Esophagus (tissue), 2 donors: ENCODE results near the gene DHX8. TPM values are rescaled to one million over a fixed set of nuclear protein-coding genes. Genes with fewer than 3 reads are reported as not detected.

Source experiments
- H3K27ac ChIP-seq, 2 donors: one replicate each; pipeline ENCODE4 v1.5.1; 2013; ENCODE audit warnings: low read depth in 2 of 2, mild to moderate bottlenecking in 2 of 2, inconsistent platforms in 1 of 2, low read length in 1 of 2, moderate library complexity in 1 of 2
- H3K27me3 ChIP-seq, 2 donors: one replicate each; pipeline ENCODE4 v1.6.1; 2013; ENCODE audit warnings: low read length in 2 of 2, control low read depth in 1 of 2, mild to moderate bottlenecking in 1 of 2; ENCODE audit not compliant: insufficient read depth in 2 of 2, control insufficient read depth in 1 of 2
- H3K36me3 ChIP-seq, 2 donors: one replicate each; pipeline ENCODE4 v1.6.1; 2013; ENCODE audit warnings: low read length in 1 of 2; ENCODE audit not compliant: control insufficient read depth in 2 of 2, insufficient read depth in 2 of 2
- H3K4me1 ChIP-seq, 2 donors: one replicate each; pipeline ENCODE4 v1.6.1; 2013; ENCODE audit warnings: low read length in 1 of 2; ENCODE audit not compliant: control insufficient read depth in 2 of 2, insufficient read depth in 2 of 2
- H3K4me3 ChIP-seq, 2 donors: one replicate each; pipeline ENCODE4 v1.5.1; 2013; ENCODE audit warnings: low read length in 2 of 2, mild to moderate bottlenecking in 2 of 2, low read depth in 1 of 2, moderate library complexity in 1 of 2
- H3K9me3 ChIP-seq, 2 donors: one replicate each; pipeline ENCODE4 v1.6.1; 2013; ENCODE audit warnings: mild to moderate bottlenecking in 2 of 2, low read depth in 1 of 2, low read length in 1 of 2, moderate library complexity in 1 of 2; ENCODE audit not compliant: control insufficient read depth in 2 of 2, insufficient read depth in 1 of 2
- WGBS, 2 donors: extraction: QIAGEN DNeasy Blood & Tissue Kit; methylation state at CpG; one replicate each; pipeline ENCODE4 v1.1.7; 2013; 5-methylcytosine and 5-hydroxymethylcytosine counted together
- polyA plus RNA-seq, 2 donors: library from polyadenylated mRNA; stranded (reverse); fragments of 200-250 nt; gene quantifications; one replicate each; pipeline ENCODE4 v1.2.3, GENCODE V29; 2013
- donor health status: healthy with polysubstance abuse.
- donor health status: Bipolar disorder and iron deficiency.

Gene DHX8
- polyA plus RNA-seq, 2 donors: 18.2 to 21.6 TPM

DNA sequence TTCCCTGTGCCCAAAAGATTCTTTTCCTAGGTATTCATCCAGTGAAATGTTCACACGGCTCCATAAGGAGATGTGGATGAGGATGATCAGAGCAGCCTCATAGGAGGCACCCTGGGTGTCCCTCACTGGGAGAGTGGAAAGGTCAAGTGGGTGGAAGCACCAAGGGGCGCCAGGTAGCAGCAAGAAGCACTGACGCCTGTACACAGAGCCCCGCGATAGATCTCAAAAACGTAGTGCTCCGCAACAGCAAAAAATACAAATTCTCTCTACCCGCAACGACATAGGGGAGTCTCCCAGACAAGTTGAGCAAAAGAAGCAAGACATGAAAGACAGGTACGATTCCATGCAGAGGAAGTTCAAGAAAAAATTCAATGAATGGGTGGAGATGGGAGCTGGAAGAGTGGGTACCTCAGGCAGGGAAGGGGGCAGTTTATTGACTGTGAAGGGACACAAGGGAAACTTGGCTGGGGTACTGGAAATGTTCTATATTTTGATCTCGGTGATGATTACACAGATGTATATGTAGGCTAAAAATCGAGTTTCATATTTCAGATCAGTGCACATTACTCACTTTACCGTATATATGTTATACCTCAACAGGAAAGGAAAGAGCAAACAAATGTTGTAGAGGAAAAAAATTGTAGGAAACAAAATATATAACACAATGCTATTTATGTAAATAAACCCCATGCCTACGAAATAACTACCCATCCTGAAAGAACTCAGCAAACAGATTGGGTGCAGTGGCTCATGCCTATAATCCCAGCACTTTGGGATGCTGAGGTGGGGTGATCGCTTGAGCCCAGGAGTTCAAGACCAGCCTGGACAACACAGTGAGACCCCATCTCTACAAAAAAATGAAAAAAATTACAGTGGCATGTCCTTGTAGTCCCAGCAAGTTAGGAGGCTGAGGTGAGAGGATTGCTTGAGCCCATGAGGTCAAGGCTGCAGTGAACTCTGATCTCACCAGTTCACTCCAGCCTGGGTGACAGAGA is 80.1 kb downstream of the DHX8 start:
- 67 to 72% methylated on average over 15 of the region's 15 CpGs for WGBS, 2 donors
- Histone ChIP-seq H3K4me1 (no peaks in the 10 kb centered on the region), H3K27me3 (no peaks in the 10 kb centered on the region), H3K36me3 (no peaks in the 10 kb centered on the region), H3K27ac (no peak overlapping the region), H3K4me3 (no peak overlapping the region), H3K9me3 (no peaks in the 10 kb centered on the region)

DNA sequence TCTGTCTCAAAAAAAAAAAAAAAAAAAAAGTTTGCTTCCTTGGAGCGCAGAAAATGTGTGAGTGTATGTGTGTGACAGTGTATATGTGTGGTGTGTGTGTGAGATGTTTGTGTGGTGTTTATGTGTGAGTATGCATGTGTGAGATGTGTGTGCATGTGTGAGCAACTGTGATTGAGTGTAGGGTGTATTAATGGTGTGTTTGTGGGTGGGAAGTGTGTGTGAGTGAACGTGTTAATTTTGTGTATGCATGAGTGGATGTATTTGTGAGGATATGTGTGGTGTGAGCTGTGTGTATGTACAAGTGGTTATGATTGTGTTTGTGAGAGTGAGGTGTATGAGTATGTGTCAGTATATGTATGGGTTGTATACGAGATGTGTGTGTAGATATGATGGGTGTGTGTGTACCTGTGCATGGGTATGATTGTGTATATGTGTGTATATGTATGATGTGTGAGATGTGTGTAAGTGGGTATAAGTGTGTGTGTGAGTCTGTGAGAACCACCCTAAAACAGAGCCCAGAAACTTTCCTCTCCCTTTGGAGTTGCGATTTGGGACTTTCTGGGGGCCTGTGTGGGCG is 84.8 kb downstream of the DHX8 start:
- WGBS, 2 donors: 82 to 89% methylated on average over 5 of the region's 5 CpGs
- Histone ChIP-seq H3K27me3 (no peaks in the 10 kb centered on the region), H3K4me1 (no peaks in the 10 kb centered on the region), H3K27ac (no peak overlapping the region), H3K9me3 (no peaks in the 10 kb centered on the region), H3K36me3 (no peaks in the 10 kb centered on the region), H3K4me3 (no peak overlapping the region)

DNA sequence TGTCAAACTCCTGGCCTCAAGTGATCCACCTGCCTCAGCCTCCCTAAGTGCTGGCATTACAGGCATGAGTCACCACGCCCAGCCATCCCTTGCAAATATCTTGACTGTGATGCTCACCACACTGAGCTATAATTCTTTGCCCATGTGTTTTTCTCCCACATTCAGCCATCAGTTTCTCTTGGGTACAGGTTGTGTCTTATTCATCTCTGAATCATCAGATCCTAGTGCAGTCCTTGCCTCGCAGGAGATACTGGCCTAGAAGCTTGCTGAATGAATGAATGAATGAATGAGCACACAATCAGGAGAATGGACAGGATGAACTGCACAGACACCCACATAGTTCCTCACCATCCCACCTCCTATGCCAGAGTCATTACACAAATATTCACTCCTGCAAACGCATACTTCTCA is 86.7 kb downstream of the DHX8 start:
- Histone ChIP-seq H3K36me3 (no peaks in the 10 kb centered on the region), H3K9me3 (no peaks in the 10 kb centered on the region), H3K4me1 (no peaks in the 10 kb centered on the region), H3K27ac (no peak overlapping the region), H3K4me3 (no peak overlapping the region), H3K27me3 (peaks cover 0 to 2% of the 10 kb centered on the region in 2 donors)
- WGBS, 2 donors: 84 to 89% methylated on average over 3 of the region's 3 CpGs

DNA sequence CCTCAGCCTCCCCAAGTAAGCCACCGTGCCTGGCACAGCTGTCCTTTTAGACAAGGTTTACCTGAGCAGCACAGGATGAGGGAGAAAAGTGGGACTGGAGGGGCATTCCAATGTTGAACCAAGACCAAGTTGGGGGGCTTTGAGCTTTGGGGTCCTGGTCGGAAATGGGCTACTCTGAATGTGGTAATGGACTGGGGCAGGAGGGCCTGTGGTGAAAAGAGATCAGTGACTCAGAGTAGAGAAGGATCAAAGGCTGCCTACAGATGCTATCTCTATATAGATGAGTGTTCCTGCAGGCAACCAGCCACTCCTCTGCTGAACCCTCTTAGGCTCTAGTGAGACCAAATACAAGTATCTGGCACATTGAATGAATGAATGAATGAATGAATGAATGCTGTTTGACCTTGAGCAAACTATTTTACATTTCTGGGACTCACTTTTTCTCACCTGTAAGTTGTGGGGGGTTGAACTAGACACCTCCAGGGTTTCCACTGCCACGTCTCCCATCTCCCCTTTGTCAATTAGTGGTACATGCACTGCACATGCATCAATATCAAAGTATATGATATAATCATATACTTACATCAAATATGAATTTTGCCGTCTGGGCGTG is 88.7 kb downstream of the DHX8 start:
- WGBS, 2 donors: 73 to 88% methylated on average over 5 of the region's 5 CpGs
- Histone ChIP-seq H3K4me3 (no peak overlapping the region), H3K36me3 (no peaks in the 10 kb centered on the region), H3K9me3 (no peaks in the 10 kb centered on the region), H3K27me3 (peaks cover 0 to 2% of the 10 kb centered on the region in 2 donors), H3K4me1 (no peaks in the 10 kb centered on the region), H3K27ac (no peak overlapping the region)

DNA sequence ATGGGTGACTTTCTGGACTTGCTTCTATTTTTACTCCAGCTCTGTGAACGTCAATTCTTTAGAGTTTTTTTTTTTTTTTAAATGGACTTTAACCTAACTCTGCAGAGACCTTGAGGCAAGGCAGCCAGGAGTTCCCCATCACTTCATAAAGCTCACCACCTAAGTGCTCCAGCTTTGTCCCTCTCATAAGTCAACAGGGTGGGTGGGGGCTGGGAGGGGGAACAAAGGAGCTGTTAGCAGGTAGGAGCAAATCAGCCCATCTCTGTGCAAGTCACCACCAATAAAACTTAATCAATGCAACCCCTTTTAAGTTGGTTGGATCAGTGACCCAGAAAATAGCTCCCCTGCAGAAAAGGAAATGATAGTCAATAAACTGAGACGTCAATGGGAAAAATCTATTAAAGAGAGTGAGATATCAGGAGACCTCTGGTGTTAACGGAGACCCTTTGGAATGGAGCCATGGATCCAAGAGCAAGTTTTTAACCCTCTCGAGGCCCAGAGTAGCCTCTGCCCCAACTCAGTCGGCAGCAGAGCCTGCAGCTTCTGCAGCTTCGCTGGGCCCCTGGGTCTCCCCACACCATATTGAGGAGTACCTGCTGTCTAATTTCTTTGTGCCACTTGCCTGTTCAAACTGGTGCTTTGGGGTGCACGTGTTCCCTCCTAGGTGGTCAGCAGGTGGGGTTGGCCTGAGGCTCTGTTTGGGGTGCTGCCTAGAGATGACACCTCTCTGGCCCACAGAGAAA is 90.0 kb downstream of the DHX8 start:
- no peaks in the 10 kb centered on the region for H3K4me1 ChIP-seq
- no peaks in the 10 kb centered on the region for H3K36me3 ChIP-seq
- H3K4me3 ChIP-seq: no peak overlapping the region
- H3K27ac ChIP-seq: no peak overlapping the region
- WGBS, 2 donors: 40 to 55% methylated on average over 7 of the region's 7 CpGs
- peaks cover 0 to 2% of the 10 kb centered on the region in 2 donors for H3K27me3 ChIP-seq
- no peaks in the 10 kb centered on the region for H3K9me3 ChIP-seq

DNA sequence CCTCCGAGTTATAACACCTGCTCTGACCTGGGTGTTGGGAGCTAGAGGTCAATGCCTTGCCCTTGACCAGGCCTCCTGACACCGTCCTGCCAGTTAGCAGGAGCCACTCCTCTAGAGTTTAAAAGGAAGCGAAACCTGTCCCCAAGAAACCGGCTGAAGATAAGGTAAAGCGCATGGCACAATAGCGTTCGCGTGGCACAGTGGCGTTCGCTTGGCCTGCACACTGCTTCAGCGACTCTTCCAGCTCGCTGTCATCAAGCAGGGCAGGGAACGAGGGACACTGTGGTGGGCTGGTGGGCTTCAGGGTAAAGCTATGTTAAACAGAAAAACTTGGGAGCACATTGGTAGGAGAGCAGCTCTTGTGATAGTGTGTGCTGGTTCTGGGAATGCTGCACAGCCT is 90.6 kb downstream of the DHX8 start:
- WGBS, 2 donors: 67 to 78% methylated on average over 13 of the region's 13 CpGs
- no peaks in the 10 kb centered on the region for H3K9me3 ChIP-seq
- no peak overlapping the region for H3K27ac ChIP-seq
- H3K4me1 ChIP-seq: no peaks in the 10 kb centered on the region
- no peaks in the 10 kb centered on the region for H3K36me3 ChIP-seq
- H3K27me3 ChIP-seq: peaks cover 0 to 2% of the 10 kb centered on the region in 2 donors
- no peak overlapping the region for H3K4me3 ChIP-seq

DNA sequence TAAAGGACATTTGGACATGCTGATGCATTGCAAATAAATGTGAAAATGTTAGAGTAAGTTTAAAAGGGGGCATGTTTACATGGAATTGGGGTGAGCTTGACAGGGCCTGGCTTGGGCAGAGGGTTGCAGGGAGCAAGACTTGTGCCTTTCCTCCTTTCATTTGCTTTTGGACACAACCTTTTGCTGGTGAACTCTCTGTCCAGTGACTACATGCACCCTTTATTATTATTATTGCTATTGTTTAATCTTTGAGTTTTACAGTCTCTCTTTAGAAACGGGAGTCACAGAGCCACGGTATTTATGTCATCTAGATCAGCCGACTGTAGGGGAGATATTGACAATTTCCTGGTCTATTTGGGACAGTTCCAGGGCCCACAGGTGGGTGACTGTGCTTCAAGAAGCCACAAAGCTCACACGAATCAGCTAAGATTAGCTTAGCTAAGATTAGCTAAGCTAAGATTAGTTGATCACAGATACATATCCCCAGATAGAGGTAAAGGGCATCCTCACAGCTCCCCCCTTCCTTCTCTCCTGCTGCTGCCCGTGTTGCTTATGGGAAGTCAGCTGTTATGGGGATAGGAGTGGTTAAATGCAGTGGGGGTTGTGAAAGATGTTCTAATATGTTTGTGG is 91.2 kb downstream of the DHX8 start:
- 38 to 39% methylated on average over 5 of the region's 5 CpGs for WGBS, 2 donors
- no peaks in the 10 kb centered on the region for H3K4me1 ChIP-seq
- H3K4me3 ChIP-seq: no peak overlapping the region
- no peak overlapping the region for H3K27ac ChIP-seq
- no peaks in the 10 kb centered on the region for H3K9me3 ChIP-seq
- H3K27me3 ChIP-seq: peaks cover 0 to 2% of the 10 kb centered on the region in 2 donors
- no peaks in the 10 kb centered on the region for H3K36me3 ChIP-seq
